ENCODE results near the gene GSK3A.

DNA sequence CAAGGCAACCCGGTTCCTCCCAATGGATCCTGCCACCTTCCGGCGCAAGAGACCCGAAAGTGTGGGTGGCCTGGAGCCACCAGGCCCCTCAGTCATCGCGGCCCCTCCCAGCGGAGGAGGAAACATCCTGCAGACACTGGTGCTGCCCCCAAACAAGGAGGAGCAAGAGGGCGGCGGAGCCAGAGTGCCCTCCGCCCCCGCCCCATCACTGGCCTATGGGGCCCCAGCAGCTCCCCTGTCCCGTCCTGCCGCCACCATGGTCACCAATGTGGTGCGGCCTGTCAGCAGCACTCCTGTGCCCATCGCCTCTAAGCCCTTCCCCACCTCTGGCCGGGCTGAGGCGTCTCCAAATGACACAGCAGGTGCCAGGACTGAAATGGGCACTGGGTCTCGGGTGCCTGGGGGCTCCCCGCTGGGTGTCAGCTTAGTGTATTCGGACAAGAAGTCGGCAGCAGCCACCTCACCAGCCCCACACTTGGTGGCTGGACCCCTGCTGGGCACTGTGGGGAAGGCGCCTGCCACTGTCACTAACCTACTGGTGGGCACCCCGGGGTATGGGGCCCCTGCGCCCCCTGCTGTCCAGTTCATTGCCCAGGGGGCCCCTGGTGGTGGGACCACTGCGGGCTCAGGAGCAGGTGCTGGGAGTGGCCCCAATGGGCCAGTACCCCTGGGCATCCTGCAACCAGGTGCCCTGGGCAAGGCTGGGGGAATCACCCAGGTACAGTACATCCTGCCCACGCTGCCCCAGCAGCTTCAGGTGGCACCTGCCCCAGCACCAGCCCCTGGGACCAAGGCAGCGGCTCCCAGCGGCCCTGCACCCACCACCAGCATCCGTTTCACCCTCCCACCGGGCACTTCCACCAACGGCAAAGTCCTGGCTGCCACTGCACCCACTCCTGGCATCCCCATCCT, 48.4 kb upstream of the GSK3A start:
- TF ChIP-seq ZFP3 (CRISPR knock-in tag; IDR thresholded peaks at IDR 0.05) (no peak), ESRRG (CRISPR knock-in tag; IDR thresholded peaks at IDR 0.05) (no peak), GLIS3 (CRISPR knock-in tag; IDR thresholded peaks at IDR 0.05) (no peak), ISL1 (CRISPR knock-in tag; IDR thresholded peaks at IDR 0.05) (no peak), ZNF8 (CRISPR knock-in tag; IDR thresholded peaks at IDR 0.05) (no peak), RARB (CRISPR knock-in tag; IDR thresholded peaks at IDR 0.05) (no peak), SNAI2 (CRISPR knock-in tag; IDR thresholded peaks at IDR 0.05) (no peak), TCF4 (CRISPR knock-in tag; IDR thresholded peaks at IDR 0.05; ENCODE audit: borderline replicate concordance) (no peak)
- TF ChIP-seq, protein P1, sequence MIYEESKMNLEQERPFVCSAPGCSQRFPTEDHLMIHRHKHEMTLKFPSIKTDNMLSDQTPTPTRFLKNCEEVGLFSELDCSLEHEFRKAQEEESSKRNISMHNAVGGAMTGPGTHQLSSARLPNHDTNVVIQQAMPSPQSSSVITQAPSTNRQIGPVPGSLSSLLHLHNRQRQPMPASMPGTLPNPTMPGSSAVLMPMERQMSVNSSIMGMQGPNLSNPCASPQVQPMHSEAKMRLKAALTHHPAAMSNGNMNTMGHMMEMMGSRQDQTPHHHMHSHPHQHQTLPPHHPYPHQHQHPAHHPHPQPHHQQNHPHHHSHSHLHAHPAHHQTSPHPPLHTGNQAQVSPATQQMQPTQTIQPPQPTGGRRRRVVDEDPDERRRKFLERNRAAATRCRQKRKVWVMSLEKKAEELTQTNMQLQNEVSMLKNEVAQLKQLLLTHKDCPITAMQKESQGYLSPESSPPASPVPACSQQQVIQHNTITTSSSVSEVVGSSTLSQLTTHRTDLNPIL (CRISPR knock-in tag; IDR thresholded peaks at IDR 0.05; ENCODE audit: low read depth) = no peak
